Neural cell (in vitro differentiated cells): Measurements from ENCODE around the gene IDI1. TPM values are rescaled to one million over a fixed set of nuclear protein-coding genes. Genes with fewer than 3 reads are reported as not detected.

Experiments
- H2AFZ ChIP-seq: fragments of 200-600, 300-800 bp; sonication (generic), shearing (Covaris generic); 2 replicates; pipeline ENCODE4 v1.6.0; 2014; ENCODE audit warnings: low read depth, mild to moderate bottlenecking, antibody characterized with exemption, low read length, moderate library complexity
- H3F3A ChIP-seq: fragments of 200-600 bp; shearing (Covaris generic); 2 replicates; pipeline ENCODE4 v1.6.1; 2016; ENCODE audit warnings: mild to moderate bottlenecking, moderate library complexity, mixed read lengths, antibody characterized with exemption, low read length; ENCODE audit not compliant: insufficient read depth, poor library complexity, severe bottlenecking
- H3K27ac ChIP-seq: fragments of 200-600, 300-800 bp; sonication (generic), shearing (Covaris generic); 2 replicates; pipeline ENCODE4 v1.5.1; 2014; ENCODE audit warnings: mild to moderate bottlenecking, low read length, moderate library complexity
- H3K27me3 ChIP-seq: fragments of 300-800, 200-600 bp; sonication (generic), shearing (Covaris generic); 2 replicates; pipeline ENCODE4 v1.6.0; 2014; ENCODE audit warnings: mild to moderate bottlenecking, low read depth, low read length, moderate library complexity; ENCODE audit not compliant: insufficient read depth
- H3K36me3 ChIP-seq: fragments of 300-800, 200-600 bp; sonication (generic), shearing (Covaris generic); 2 replicates; pipeline ENCODE4 v1.5.1; 2014; ENCODE audit warnings: mild to moderate bottlenecking, antibody characterized with exemption, low read length, moderate library complexity; ENCODE audit not compliant: insufficient read depth
- H3K4me2 ChIP-seq: fragments of 300-800, 200-600 bp; sonication (generic), shearing (Covaris generic); 2 replicates; pipeline ENCODE4 v1.6.0; 2014; ENCODE audit warnings: mild to moderate bottlenecking, low read length
- H3K4me3 ChIP-seq: fragments of 300-800, 200-600 bp; sonication (generic), shearing (Covaris generic); 2 replicates; pipeline ENCODE4 v1.5.1; 2014; ENCODE audit warnings: mild to moderate bottlenecking, low read length, moderate library complexity
- H3K79me2 ChIP-seq: fragments of 200-600 bp; shearing (Covaris generic); replicated peaks from 2 replicates; pipeline ENCODE4 v1.6.0; 2014; ENCODE audit warnings: mild to moderate bottlenecking, low read length, moderate library complexity; ENCODE audit not compliant: insufficient read depth
- H3K9ac ChIP-seq: fragments of 300-800, 200-600 bp; sonication (generic), shearing (Covaris generic); 2 replicates; pipeline ENCODE4 v1.6.1; 2016; ENCODE audit warnings: mild to moderate bottlenecking, low read length, mixed read lengths
- H3K9me2 ChIP-seq: fragments of 200-600 bp; shearing (Covaris generic); 2 replicates; pipeline ENCODE4 v1.6.1; 2016; ENCODE audit warnings: mild to moderate bottlenecking, low read length, mixed read lengths; ENCODE audit not compliant: insufficient read depth
- H3K9me3 ChIP-seq: fragments of 200-600, 300-800 bp; sonication (generic), shearing (Covaris generic); 2 replicates; pipeline ENCODE4 v1.6.1; 2016; ENCODE audit warnings: mild to moderate bottlenecking, mixed run types, low read length, moderate library complexity, mixed read lengths
- H4K20me1 ChIP-seq: fragments of 200-600 bp; shearing (Covaris generic); 2 replicates; pipeline ENCODE4 v1.6.1; 2016; ENCODE audit warnings: mild to moderate bottlenecking, mixed run types; ENCODE audit not compliant: insufficient read depth
- CTCF ChIP-seq: fragments of 450-650 bp; IDR thresholded peaks from 2 replicates; pipeline ENCODE4 v1.5.1; 2014; ENCODE audit warnings: antibody characterized with exemption, mild to moderate bottlenecking, moderate library complexity; ENCODE audit not compliant: poor library complexity, severe bottlenecking
- EP300 ChIP-seq: fragments of 450-650 bp; conservative IDR thresholded peaks from 2 replicates; pipeline ENCODE4 v1.6.1; 2014; ENCODE audit warnings: antibody characterized with exemption, mild to moderate bottlenecking, moderate library complexity; ENCODE audit not compliant: poor library complexity, severe bottlenecking
- EZH2 ChIP-seq: fragments of 200-600, 300-800 bp; shearing (Covaris generic), sonication (generic); IDR thresholded peaks from 2 replicates; pipeline ENCODE4 v1.6.1; 2014; ENCODE audit warnings: antibody characterized with exemption, low read length, borderline replicate concordance, mild to moderate bottlenecking; ENCODE audit not compliant: insufficient read depth, poor library complexity, severe bottlenecking
- MXI1 ChIP-seq: fragments of 450-650 bp; conservative IDR thresholded peaks from 2 replicates; pipeline ENCODE4 v1.6.1; 2014; ENCODE audit warnings: antibody characterized with exemption, mild to moderate bottlenecking; ENCODE audit not compliant: poor library complexity, severe bottlenecking
- POLR2AphosphoS5 ChIP-seq: IDR thresholded peaks from 2 replicates; pipeline ENCODE4 v1.6.1; 2012
- RAD21 ChIP-seq: fragments of 450-650 bp; conservative IDR thresholded peaks from 2 replicates; pipeline ENCODE4 v1.6.1; 2014; ENCODE audit warnings: antibody characterized with exemption, mild to moderate bottlenecking, moderate library complexity
- REST ChIP-seq: IDR thresholded peaks from 2 replicates; pipeline ENCODE4 v1.6.1; 2012; ENCODE audit warnings: borderline replicate concordance
- SMC3 ChIP-seq: fragments of 450-650 bp; conservative IDR thresholded peaks from 2 replicates; pipeline ENCODE4 v1.6.1; 2014; ENCODE audit warnings: antibody characterized with exemption, mild to moderate bottlenecking, moderate library complexity; ENCODE audit not compliant: poor library complexity
- TAF1 ChIP-seq: IDR thresholded peaks from 2 replicates; pipeline ENCODE4 v1.6.1; 2012; ENCODE audit warnings: low read depth
- polyA plus RNA-seq: library from polyadenylated mRNA; depleted of rRNA; stranded (reverse); fragments of >200 nt; gene quantifications from 2 replicates; pipeline ENCODE4 v1.2.3, GENCODE V29; 2014

The IDI1 gene
- polyA plus RNA-seq, 1 donor from 2014 or later, result 307 TPM

- Histone ChIP-seq H3F3A (peaks cover 5% of the 10 kb centered on the region), H3K79me2 (peaks cover 51% of the 10 kb centered on the region), H3K9me2 (no peaks in the 10 kb centered on the region), H3K27me3 (no peaks in the 10 kb centered on the region), H4K20me1 (no peaks in the 10 kb centered on the region), H3K27ac (no peak overlapping the region), H3K9ac (no peak overlapping the region), H3K36me3 (no peaks in the 10 kb centered on the region), H2AFZ (no peak overlapping the region), H3K4me3 (no peak overlapping the region), H3K9me3 (no peaks in the 10 kb centered on the region), H3K4me2 (no peak overlapping the region)
- TF ChIP-seq EZH2, result no peak
- no peak for TF ChIP-seq RAD21
- TF ChIP-seq SMC3, result no peak
- no peak for TF ChIP-seq TAF1
- no peak for TF ChIP-seq MXI1
- no peak for TF ChIP-seq CTCF
- TF ChIP-seq REST, result no peak
- no peak for TF ChIP-seq POLR2AphosphoS5
These were observed 11.0 kb upstream of the IDI1 start for GRCh38 chr10:1059902-1060301.

GRCh38 chr10:1058017-1058416 is 9.1 kb upstream of the IDI1 start:
- Histone ChIP-seq H3F3A (peaks cover 5% of the 10 kb centered on the region), H3K9ac (no peak overlapping the region), H3K79me2 (peaks cover 70% of the 10 kb centered on the region), H3K27ac (no peak overlapping the region), H3K4me2 (peak overlapping the region; percentile 71), H3K27me3 (no peaks in the 10 kb centered on the region), H3K36me3 (no peaks in the 10 kb centered on the region), H3K4me3 (peak overlapping the region; percentile 96), H3K9me3 (no peaks in the 10 kb centered on the region), H2AFZ (no peak overlapping the region), H4K20me1 (no peaks in the 10 kb centered on the region), H3K9me2 (no peaks in the 10 kb centered on the region)
- TF ChIP-seq EZH2 (no peak), EP300 (no peak), REST (no peak), MXI1 (no peak), SMC3 (no peak), POLR2AphosphoS5 (no peak), CTCF (no peak), TAF1 (no peak), RAD21 (no peak)
